ENCODE measurements around the gene PEAK1.

Gene PEAK1

DNA sequence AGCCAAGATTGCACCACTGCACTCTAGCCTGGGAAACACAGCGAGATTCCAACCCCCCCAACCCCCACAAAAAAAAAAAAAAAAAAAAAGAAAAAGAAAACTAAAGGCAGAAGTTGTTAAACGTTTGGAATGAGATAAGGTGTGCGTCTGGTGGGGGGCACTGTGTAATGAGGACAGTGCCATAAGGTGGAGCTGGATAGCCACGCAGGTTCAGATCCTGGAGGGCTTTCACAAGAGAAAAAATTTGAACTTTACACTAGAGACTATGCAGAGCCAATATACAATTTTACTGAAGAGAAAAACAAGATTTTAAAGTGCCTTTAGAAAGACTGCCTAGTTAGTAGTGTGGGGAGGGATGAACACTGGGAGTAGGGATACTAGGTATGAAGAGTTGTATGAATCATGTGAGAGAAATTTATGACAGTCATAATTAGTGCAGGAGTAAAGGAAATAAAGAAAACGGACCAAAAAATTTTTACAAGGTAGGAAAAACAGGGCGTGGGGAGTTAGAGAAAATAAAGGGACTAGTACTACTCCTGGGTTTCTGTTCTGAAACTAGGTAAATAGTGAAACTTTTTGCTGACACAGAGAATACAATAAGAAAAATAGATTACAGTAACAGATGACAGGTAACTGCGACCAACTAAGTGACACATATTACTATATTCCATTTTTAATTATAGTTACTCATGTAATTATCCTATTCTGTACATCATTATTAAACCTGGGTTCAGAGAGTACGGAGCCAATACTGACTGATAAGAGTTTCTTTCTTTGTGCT is 108.1 kb downstream of the PEAK1 start:
- no peak for DNase-seq (ENCODE audit: low spot score)
- TF ChIP-seq, protein P1, sequence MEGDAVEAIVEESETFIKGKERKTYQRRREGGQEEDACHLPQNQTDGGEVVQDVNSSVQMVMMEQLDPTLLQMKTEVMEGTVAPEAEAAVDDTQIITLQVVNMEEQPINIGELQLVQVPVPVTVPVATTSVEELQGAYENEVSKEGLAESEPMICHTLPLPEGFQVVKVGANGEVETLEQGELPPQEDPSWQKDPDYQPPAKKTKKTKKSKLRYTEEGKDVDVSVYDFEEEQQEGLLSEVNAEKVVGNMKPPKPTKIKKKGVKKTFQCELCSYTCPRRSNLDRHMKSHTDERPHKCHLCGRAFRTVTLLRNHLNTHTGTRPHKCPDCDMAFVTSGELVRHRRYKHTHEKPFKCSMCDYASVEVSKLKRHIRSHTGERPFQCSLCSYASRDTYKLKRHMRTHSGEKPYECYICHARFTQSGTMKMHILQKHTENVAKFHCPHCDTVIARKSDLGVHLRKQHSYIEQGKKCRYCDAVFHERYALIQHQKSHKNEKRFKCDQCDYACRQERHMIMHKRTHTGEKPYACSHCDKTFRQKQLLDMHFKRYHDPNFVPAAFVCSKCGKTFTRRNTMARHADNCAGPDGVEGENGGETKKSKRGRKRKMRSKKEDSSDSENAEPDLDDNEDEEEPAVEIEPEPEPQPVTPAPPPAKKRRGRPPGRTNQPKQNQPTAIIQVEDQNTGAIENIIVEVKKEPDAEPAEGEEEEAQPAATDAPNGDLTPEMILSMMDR (IDR thresholded peaks at IDR 0.05), result no peak
- Histone ChIP-seq H3K27ac (no peak overlapping the region), H3K4me3 (no peak overlapping the region)

- no peak for DNase-seq (ENCODE audit: low spot score)
- Histone ChIP-seq H3K27ac (no peak overlapping the region), H3K4me3 (no peak overlapping the region)
- TF ChIP-seq, protein P1 (IDR thresholded peaks at IDR 0.05), result no peak
Observed at GRCh38 chr15:77311020-77311419, 108.9 kb downstream of the PEAK1 start.

GRCh38 chr15:77309392-77309791 is 110.5 kb downstream of the PEAK1 start:
- TF ChIP-seq, protein P1 (IDR thresholded peaks at IDR 0.05), result no peak
- no peak for DNase-seq (ENCODE audit: low spot score)
- Histone ChIP-seq H3K4me3 (no peak overlapping the region), H3K27ac (no peak overlapping the region)

DNA sequence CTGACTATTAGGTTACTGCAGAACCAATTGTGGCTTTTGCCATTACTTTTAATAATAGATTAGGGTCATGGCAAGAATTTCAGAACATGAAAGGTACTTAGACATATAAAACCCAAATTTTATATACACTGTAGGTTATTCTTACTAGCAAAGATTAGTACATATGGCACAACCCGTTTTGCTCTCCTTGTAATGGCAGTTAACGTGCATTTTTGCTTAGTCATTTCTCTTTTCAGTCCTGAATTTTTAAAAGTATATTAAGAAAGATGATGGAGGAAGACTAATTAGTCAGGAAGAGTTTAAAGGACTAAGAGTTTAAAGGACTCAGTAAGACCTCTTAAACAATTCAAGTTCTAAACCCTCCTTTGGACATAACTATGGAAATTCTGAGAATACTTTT is 114.0 kb downstream of the PEAK1 start:
- Histone ChIP-seq H3K4me3 (no peak overlapping the region), H3K27ac (no peak overlapping the region)
- TF ChIP-seq, protein P1 (IDR thresholded peaks at IDR 0.05), result no peak
- DNase-seq (ENCODE audit: low spot score), result no peak

- DNase-seq (ENCODE audit: low spot score), result no peak
- no peak overlapping the region for H3K27ac ChIP-seq
- H3K4me3 ChIP-seq, result no peak overlapping the region
- TF ChIP-seq, protein P1 (IDR thresholded peaks at IDR 0.05), result no peak
Observed at GRCh38 chr15:77296773-77297337, 123.0 kb downstream of the PEAK1 start.

DNA sequence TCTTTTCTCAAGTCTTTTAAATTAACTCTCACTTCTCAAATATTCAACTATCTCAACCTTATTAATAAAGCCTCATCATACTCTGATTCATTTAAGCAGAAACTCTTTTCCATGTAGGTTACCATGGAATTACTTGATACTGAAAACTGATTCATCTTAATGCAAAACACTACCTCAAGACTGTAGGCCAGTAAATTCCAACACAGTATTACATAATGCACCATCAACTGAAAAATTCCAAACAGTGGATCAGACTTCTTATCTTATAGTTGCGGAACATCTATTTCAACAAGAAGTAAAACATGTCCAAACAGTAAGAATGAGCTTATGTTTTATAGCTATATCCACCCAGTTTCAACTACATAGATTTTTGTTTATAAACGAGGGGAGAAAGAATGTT is 124.5 kb downstream of the PEAK1 start:
- DNase-seq (ENCODE audit: low spot score), result no peak
- Histone ChIP-seq H3K27ac (no peak overlapping the region), H3K4me3 (no peak overlapping the region)
- TF ChIP-seq, protein P1 (IDR thresholded peaks at IDR 0.05), result no peak

Data from coronary artery (tissue), 2 donors.